Pancreas (tissue), 10 donors: ENCODE results near the gene FAM72A. TPM values are rescaled to one million over a fixed set of nuclear protein-coding genes. Genes with fewer than 3 reads are reported as not detected.

ENCODE experiments used
- ATAC-seq, 4 donors: fragments of 200-7000 bp; cut with Tn5 transposase; one replicate each; pipeline versions ENCODE4 v1.8.0 to v1.9.1; 2020; ENCODE audit warnings: mild to moderate bottlenecking in 4 of 4, moderate library complexity in 4 of 4
- DNase-seq, 6 donors: peaks; one replicate each; pipeline ENCODE4 v3.0.0-alpha.2; 2020
- FAIRE-seq: peaks from 2 replicates; lab custom pipeline; 2012; peaks lifted over from hg19 to GRCh38; lab: Jason Lieb, UNC
- H3K27ac ChIP-seq, 4 donors: fragments of 200-600 bp; sonication (generic); 1 replicate in 3 of 4; 2 replicates in 1 of 4; pipeline versions ENCODE4 v1.5.0 to v1.8.0; 2020
- H3K27me3 ChIP-seq, 4 donors: fragments of 200-600 bp; one replicate each; pipeline ENCODE4 v1.8.0; 2021
- H3K36me3 ChIP-seq, 3 donors: fragments of 200-600 bp; sonication (generic) in 1 of 3; one replicate each; pipeline versions ENCODE4 v1.5.0 to v1.8.0; 2020 to 2021
- H3K4me1 ChIP-seq, 3 donors: fragments of 200-600 bp; one replicate each; pipeline ENCODE4 v1.8.0; 2021
- H3K4me3 ChIP-seq, 4 donors: fragments of 200-600 bp; sonication (generic) in 2 of 4; one replicate each; pipeline versions ENCODE4 v1.5.0 to v1.8.0; 2020 to 2021
- H3K9me3 ChIP-seq, 4 donors: fragments of 200-600 bp; one replicate each; pipeline ENCODE4 v1.8.0; 2021
- CTCF ChIP-seq, 4 donors: fragments of 200-600 bp; sonication (generic) in 3 of 4; IDR thresholded peaks; one replicate each; pipeline versions ENCODE4 v1.5.0 to v1.8.0; 2021; ENCODE audit warnings: antibody characterized with exemption in 4 of 4
- WGBS, 2 donors: extraction: QIAGEN DNeasy Blood & Tissue Kit; methylation state at CpG; one replicate each; pipeline ENCODE4 v1.1.7; 2013; 5-methylcytosine and 5-hydroxymethylcytosine counted together
- intact Hi-C, 3 donors: fragments of 100-400 bp; cut with DNase I; formaldehyde crosslinking; loops; one replicate each; pipeline versions ENCODE4 v1.11.1 to v1.14.2; 2022
- polyA plus RNA-seq, 2 donors: library from polyadenylated mRNA; stranded (reverse); fragments of 200-250 nt; gene quantifications; one replicate each; pipeline ENCODE4 v1.2.3, GENCODE V29; 2013
- total RNA-seq, 6 donors: library from RNA; stranded (reverse); fragmentation: NEBNext Ultra II Directional in 4 of 6; extraction: Animal tissue kit (Norgen Biotek cat#: 25700) in 4 of 6; gene quantifications; one replicate each; pipeline versions ENCODE4 v1.2.1 to v1.2.4, GENCODE V29; 2021 to 2023
- donor health status: healthy with polysubstance abuse.
- donor health status: DM: no; HTN: no; CAD: no; lungs with moderate emphysema.
- donor health status: DM: no; HTN: no; CAD: no.
- donor health status: control.
- donor health status: control.
- donor health status: Bipolar disorder and iron deficiency.
- donor health status: DM: yes; HTN: yes; CAD: no.
- donor health status: DM: no; HTN: no; CAD: no.
- donor health status: DM: no; HTN: no; CAD: no.
- donor health status: DM: yes; HTN: yes; CAD: no.

Gene FAM72A
- total and polyA plus RNA-seq, 8 donors = 0.63 to 1.6 (median 0.98) TPM; not detected in 3

DNA sequence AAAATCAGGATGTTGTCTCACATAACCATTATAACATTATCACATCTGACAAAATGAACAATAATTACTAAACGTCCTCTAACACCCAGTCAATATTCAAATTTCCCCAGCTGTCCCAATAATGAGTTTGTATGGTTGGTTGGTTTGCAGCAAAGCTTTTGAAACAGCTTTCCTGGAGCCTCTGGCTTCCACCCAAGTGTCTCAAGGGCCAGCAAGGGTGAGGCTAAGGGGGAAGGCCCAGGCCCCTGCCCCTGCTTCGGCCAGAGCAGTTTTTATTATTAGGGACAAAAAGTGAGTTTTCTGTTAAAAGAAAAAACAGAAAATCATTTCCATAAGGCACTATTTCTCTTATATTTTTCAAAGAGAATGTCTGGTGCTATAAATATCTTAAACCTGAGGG is 66.4 kb downstream of the FAM72A start:
- Histone ChIP-seq H3K27ac (no peak overlapping the region), H3K4me3 (no peak overlapping the region), H3K27me3 (peaks cover 0 to 2% (median 0%) of the 10 kb centered on the region in 4 donors), H3K4me1 (no peaks in the 10 kb centered on the region), H3K36me3 (no peaks in the 10 kb centered on the region), H3K9me3 (no peaks in the 10 kb centered on the region)
- TF ChIP-seq CTCF (IDR thresholded peaks at IDR 0.05) = no peak
- no peak for FAIRE-seq
- no peak for ATAC-seq
- no peak for DNase-seq
- WGBS, 2 donors = 37 to 44% methylated on average over 2 of the region's 2 CpGs
- intact Hi-C loops = no loop called here

Other genes starting within 250 kb of the FAM72A start
- 1 to 10 TPM in 2 of 6 donors, under 1 TPM in 4; 0.24 to 4.0 (median 0.41) TPM for gene RAB7B, start 199.4 kb downstream of the FAM72A start, total RNA-seq
- under 1 TPM; 0.73 to 0.95 TPM for gene RAB7B, start 199.4 kb downstream of the FAM72A start, polyA plus RNA-seq
- gene CTSE, start 178.9 kb downstream of the FAM72A start, total RNA-seq = 10 to 100 TPM in 1 of 6 donors, 1 to 10 TPM in 3, under 1 TPM in 2; 0.51 to 42.4 (median 4.8) TPM
- 1 to 10 TPM in 1 of 2 donors, under 1 TPM in 1; 0.63 to 3.8 TPM for gene CTSE, start 178.9 kb downstream of the FAM72A start, polyA plus RNA-seq
- gene RHEX, start 149.7 kb downstream of the FAM72A start, total RNA-seq = 1 to 10 TPM in 2 of 6 donors, under 1 TPM in 4; 0.35 to 2.3 (median 0.56) TPM
- gene RHEX, start 149.7 kb downstream of the FAM72A start, polyA plus RNA-seq = 1 to 10 TPM in 1 of 2 donors, under 1 TPM in 1; 0.72 to 1.0 TPM
- under 1 TPM; 0.13 to 0.43 (median 0.24) TPM for gene AVPR1B, start 85.5 kb downstream of the FAM72A start, total RNA-seq
- gene AVPR1B, start 85.5 kb downstream of the FAM72A start, polyA plus RNA-seq = 1 to 10 TPM in 1 of 2 donors, under 1 TPM in 1; 0.68 to 1.1 TPM
- gene SRGAP2, start 702 bp upstream of the FAM72A start, total RNA-seq = 10 to 100 TPM in 5 of 6 donors, 1 to 10 TPM in 1; 8.0 to 36.3 (median 13.3) TPM
- gene SRGAP2, start 702 bp upstream of the FAM72A start, polyA plus RNA-seq = 10 to 100 TPM in 1 of 2 donors, 1 to 10 TPM in 1; 9.2 to 12.8 TPM